ENCODE results near the gene KIAA0040. TPM values are rescaled to one million over a fixed set of nuclear protein-coding genes. Genes with fewer than 3 reads are reported as not detected.

The KIAA0040 gene
- total RNA-seq, 6 experiments from 2014 or later, result 4.6 to 13.5 (median 5.3) TPM

DNA sequence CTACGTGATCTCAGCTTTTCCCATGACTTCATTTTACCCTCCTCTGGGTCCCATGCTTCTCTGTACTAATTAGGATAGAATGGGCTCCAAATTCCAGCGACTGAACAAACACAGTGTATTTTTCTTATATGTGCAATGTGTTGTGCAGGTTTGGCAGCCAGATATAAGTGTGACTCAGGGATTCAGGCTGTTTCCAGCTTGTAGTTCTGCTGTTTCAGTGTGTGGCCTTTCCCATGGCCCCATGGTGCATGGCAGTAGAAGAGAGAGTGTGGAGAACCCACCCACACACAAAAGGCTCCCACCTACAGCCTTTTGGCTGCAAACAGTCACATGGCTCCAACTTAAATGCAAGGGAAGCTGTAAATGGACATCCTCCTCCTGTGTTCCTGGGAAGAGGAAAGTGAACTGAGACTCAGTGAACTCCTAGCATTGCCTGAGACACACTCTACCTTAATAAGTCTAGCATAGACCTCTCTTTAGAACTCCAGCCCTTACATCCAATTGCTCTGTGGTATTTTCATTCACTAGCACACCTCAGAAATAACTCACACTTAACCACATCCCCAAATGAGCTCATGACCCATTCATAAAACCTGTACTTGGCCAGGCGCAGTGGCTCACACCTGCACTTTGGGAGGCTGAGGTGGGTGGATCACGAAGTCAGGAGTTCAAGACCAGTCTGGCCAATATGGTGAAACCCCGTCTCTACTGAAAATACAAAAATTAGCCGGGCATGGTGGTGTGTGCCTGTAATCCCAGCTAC, 58.7 kb downstream of the KIAA0040 start:
- H3K27me3 ChIP-seq, result no peaks in the 10 kb centered on the region
- no peak for DNase-seq
- H3K36me3 ChIP-seq, result no peaks in the 10 kb centered on the region
- no peak for ATAC-seq
- intact Hi-C loops (cut with DNase I), result no loop called here
- no peak for TF ChIP-seq POLR2A (IDR thresholded peaks at IDR 0.05)
- TF ChIP-seq, protein P1, sequence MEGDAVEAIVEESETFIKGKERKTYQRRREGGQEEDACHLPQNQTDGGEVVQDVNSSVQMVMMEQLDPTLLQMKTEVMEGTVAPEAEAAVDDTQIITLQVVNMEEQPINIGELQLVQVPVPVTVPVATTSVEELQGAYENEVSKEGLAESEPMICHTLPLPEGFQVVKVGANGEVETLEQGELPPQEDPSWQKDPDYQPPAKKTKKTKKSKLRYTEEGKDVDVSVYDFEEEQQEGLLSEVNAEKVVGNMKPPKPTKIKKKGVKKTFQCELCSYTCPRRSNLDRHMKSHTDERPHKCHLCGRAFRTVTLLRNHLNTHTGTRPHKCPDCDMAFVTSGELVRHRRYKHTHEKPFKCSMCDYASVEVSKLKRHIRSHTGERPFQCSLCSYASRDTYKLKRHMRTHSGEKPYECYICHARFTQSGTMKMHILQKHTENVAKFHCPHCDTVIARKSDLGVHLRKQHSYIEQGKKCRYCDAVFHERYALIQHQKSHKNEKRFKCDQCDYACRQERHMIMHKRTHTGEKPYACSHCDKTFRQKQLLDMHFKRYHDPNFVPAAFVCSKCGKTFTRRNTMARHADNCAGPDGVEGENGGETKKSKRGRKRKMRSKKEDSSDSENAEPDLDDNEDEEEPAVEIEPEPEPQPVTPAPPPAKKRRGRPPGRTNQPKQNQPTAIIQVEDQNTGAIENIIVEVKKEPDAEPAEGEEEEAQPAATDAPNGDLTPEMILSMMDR (IDR thresholded peaks at IDR 0.05), result no peak
- no peaks in the 10 kb centered on the region for H3K9me3 ChIP-seq
- WGBS (ENCODE audit: insufficient coverage, low coverage, low lambda C conversion rate, missing lambda C conversion rate), result 74% methylated on average over 6 of the region's 6 CpGs
- no peak overlapping the region for H3K27ac ChIP-seq
- H3K4me3 ChIP-seq, result no peak overlapping the region
- peaks cover 0 to 33% (median 13%) of the 10 kb centered on the region in 4 donors for H3K4me1 ChIP-seq

DNA sequence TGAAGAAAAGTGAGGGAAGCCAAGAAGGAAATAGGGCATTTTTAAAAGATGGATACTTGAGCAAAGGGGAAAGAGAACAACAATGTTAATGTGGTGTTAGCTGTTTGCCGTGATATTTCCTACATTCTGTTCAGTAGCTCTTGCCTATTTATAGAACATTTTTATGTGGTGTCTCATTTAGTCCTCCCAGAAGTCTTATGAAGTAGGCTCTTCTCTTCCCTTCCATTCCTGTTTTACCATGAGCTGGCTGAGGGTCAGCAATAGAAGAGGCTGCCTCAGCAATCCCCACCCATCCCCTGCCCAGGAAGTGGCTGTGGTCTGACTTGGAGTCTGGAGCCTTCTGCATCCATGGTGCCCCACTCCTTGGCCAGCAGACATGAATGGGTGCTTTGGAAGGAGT, 60.1 kb downstream of the KIAA0040 start:
- H3K4me3 ChIP-seq, result no peak overlapping the region
- ATAC-seq (no peak), DNase-seq (no peak)
- intact Hi-C loops (cut with DNase I), result no loop called here
- H3K36me3 ChIP-seq, result no peaks in the 10 kb centered on the region
- 50% methylated on average over 1 of the region's 1 CpG for whole genome bisulfite sequencing (ENCODE audit: insufficient coverage, low coverage, low lambda C conversion rate, missing lambda C conversion rate)
- peaks cover 0 to 36% (median 8%) of the 10 kb centered on the region in 4 donors for H3K4me1 ChIP-seq
- no peaks in the 10 kb centered on the region for H3K27me3 ChIP-seq
- TF ChIP-seq, protein P1 (IDR thresholded peaks at IDR 0.05), result no peak
- no peak for TF ChIP-seq POLR2A (IDR thresholded peaks at IDR 0.05)
- no peaks in the 10 kb centered on the region for H3K9me3 ChIP-seq
- H3K27ac ChIP-seq, result no peak overlapping the region

DNA sequence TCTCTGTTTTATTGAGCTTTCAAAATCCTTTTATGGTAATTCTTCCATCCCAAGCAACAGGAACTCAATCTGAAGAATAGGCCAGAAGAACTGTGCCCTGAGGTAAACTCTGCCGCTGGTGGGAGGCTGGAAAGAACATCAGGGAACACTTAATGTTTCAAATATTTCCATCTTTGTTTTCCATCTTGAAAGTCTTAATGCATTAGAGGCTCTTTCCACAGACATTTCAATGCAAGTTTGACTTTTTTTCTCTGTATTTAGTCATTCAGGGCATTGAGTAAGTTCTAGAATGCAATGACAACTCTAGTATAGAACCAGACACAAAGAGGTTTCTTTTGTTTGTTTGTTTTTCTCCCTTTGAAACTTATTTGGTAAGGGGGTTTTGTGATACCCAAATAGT, 61.5 kb downstream of the KIAA0040 start:
- 75% methylated on average over 1 of the region's 1 CpG for WGBS (ENCODE audit: insufficient coverage, low coverage, low lambda C conversion rate, missing lambda C conversion rate)

DNA sequence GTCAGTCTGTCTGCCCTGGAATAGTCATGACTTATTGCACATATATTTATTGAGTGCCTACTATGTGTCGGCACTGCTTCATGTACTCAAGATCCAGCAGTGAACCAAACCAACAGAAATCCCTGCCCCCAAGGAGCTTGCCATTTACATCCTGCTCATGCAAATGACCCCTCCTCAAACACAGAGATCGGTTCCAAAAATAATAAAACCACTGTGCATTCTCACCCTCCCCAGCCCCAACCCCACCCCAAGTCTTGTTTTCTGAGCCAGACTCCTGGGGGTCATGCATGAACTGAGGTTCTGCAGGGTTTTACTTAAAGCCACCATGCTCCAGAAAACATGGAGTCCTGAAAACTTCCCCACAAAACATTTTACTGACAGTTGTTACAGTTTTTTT, 61.9 kb downstream of the KIAA0040 start:
- Histone ChIP-seq H3K4me1 (peaks cover 0 to 34% (median 3%) of the 10 kb centered on the region in 4 donors), H3K27me3 (no peaks in the 10 kb centered on the region), H3K27ac (no peak overlapping the region), H3K9me3 (no peaks in the 10 kb centered on the region), H3K4me3 (no peak overlapping the region), H3K36me3 (no peaks in the 10 kb centered on the region)
- no peak for ATAC-seq
- DNase-seq, result no peak
- WGBS (ENCODE audit: insufficient coverage, low coverage, low lambda C conversion rate, missing lambda C conversion rate), result 58% methylated on average over 2 of the region's 2 CpGs
- TF ChIP-seq POLR2A (IDR thresholded peaks at IDR 0.05), result no peak
- TF ChIP-seq, protein P1 (IDR thresholded peaks at IDR 0.05), result no peak
- intact Hi-C loops (cut with DNase I), result no loop called here

More for the DNA sequence above, 61.5 kb downstream of the KIAA0040 start:
- Histone ChIP-seq H3K4me1 (peaks cover 0 to 33% (median 3%) of the 10 kb centered on the region in 4 donors), H3K9me3 (no peaks in the 10 kb centered on the region), H3K27ac (no peak overlapping the region), H3K36me3 (no peaks in the 10 kb centered on the region), H3K4me3 (no peak overlapping the region), H3K27me3 (no peaks in the 10 kb centered on the region)
- intact Hi-C loops (cut with DNase I), result no loop called here
- DNase-seq (no peak), ATAC-seq (no peak)
- TF ChIP-seq, protein P1 (IDR thresholded peaks at IDR 0.05), result no peak
- no peak for TF ChIP-seq POLR2A (IDR thresholded peaks at IDR 0.05)
